Chondrocyte (in vitro differentiated cells): ENCODE data around the gene MTMR10. TPM values are rescaled to one million over a fixed set of nuclear protein-coding genes. Genes with fewer than 3 reads are reported as not detected.

Experiments
- DNase-seq: peaks from one replicate; pipeline ENCODE4 v3.0.0; 2021; ENCODE audit warnings: mixed read lengths, low spot score
- H3K27ac Mint-ChIP-seq: one replicate; pipeline ENCODE4 v1.8.0; 2021; ENCODE audit warnings: mild to moderate bottlenecking, moderate library complexity, mixed read lengths; ENCODE audit not compliant: unreplicated experiment
- H3K27me3 Mint-ChIP-seq: 2 replicates; pipeline ENCODE4 v1.8.0; 2021; ENCODE audit warnings: low read depth, mixed read lengths
- H3K36me3 Mint-ChIP-seq: 2 replicates; pipeline ENCODE4 v1.8.0; 2021; ENCODE audit warnings: low read depth, mixed read lengths
- H3K4me1 Mint-ChIP-seq: 2 replicates; pipeline ENCODE4 v1.8.0; 2021; ENCODE audit warnings: low read depth, mild to moderate bottlenecking, mixed read lengths
- H3K4me3 Mint-ChIP-seq: one replicate; pipeline ENCODE4 v1.8.0; 2021; ENCODE audit warnings: mild to moderate bottlenecking, moderate library complexity, mixed read lengths; ENCODE audit not compliant: unreplicated experiment
- H3K9me3 Mint-ChIP-seq: 2 replicates; pipeline ENCODE4 v1.8.0; 2021; ENCODE audit warnings: low read depth, mixed read lengths
- long read RNA-seq: library from polyadenylated mRNA; stranded (forward); transcript quantifications from one replicate; pipeline ENCODE4 v2.0.0, GENCODE V29; 2021
- total RNA-seq: library from RNA; stranded (reverse); gene quantifications from 3 replicates; pipeline ENCODE4 v1.2.1, GENCODE V29; 2021
- TF ChIP-seq, protein P1 (sequence below): fragments of 200-600 bp; sonication (generic); IDR thresholded peaks from 2 replicates; pipeline ENCODE4 v1.5.0; 2021; ENCODE audit warnings: antibody characterized with exemption, mild to moderate bottlenecking, moderate library complexity

Gene MTMR10
- total RNA-seq, result 14.9 to 16.5 TPM (median 16.1 TPM) in 3 replicates
- long read RNA-seq, full-length matches to known transcripts, result 4 of 9 reads
- long read RNA-seq, partial matches to known transcripts, result 0 of 9 reads
- long read RNA-seq, other reads (novel, unspliced or antisense), result 5 of 9 reads

- Mint-ChIP-seq H3K4me3 (peak within 1 kb of the TSS; percentile 93), H3K36me3 (peaks cover 3% of the 10 kb centered on the region), H3K27ac (peak within 1 kb of the TSS; percentile 94), H3K9me3 (no peaks in the 10 kb centered on the region), H3K4me1 (peaks cover 23% of the 10 kb centered on the region), H3K27me3 (no peaks in the 10 kb centered on the region)
- TF ChIP-seq, protein P1, sequence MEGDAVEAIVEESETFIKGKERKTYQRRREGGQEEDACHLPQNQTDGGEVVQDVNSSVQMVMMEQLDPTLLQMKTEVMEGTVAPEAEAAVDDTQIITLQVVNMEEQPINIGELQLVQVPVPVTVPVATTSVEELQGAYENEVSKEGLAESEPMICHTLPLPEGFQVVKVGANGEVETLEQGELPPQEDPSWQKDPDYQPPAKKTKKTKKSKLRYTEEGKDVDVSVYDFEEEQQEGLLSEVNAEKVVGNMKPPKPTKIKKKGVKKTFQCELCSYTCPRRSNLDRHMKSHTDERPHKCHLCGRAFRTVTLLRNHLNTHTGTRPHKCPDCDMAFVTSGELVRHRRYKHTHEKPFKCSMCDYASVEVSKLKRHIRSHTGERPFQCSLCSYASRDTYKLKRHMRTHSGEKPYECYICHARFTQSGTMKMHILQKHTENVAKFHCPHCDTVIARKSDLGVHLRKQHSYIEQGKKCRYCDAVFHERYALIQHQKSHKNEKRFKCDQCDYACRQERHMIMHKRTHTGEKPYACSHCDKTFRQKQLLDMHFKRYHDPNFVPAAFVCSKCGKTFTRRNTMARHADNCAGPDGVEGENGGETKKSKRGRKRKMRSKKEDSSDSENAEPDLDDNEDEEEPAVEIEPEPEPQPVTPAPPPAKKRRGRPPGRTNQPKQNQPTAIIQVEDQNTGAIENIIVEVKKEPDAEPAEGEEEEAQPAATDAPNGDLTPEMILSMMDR, result peak; percentile 38
- DNase-seq, result peak; percentile 89
Measured at GRCh38 chr15:30991255-30992235, at the start of gene MTMR10. Gene MTMR10, minus strand, starts transcription at chr15:30991628. Its CDS starts 122 bp downstream, at chr15:30991506.

DNA sequence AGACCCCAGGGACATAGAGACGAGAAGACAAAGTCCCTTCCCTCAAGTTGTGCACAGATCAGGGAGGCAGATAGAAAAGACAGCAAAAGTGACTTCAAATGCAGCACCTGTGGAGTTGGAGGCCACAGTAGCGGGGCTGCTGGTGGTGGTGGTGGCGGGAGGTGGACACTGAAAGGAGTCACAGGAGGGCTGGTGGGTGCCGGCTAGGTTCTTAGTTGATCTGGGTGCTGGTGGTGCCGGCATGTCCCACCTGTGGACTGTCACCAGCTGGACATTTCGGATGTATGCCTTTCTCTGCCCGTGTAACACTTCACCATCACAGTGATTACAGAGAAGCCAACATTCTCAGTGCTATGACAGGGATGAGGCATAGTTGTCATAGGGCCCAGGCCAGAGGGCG lies 49.2 kb upstream of the MTMR10 start:
- DNase-seq, result no peak
- Mint-ChIP-seq H3K36me3 (no peaks in the 10 kb centered on the region), H3K4me3 (no peak overlapping the region), H3K9me3 (peaks cover 3% of the 10 kb centered on the region), H3K27ac (no peak overlapping the region), H3K4me1 (no peaks in the 10 kb centered on the region), H3K27me3 (no peaks in the 10 kb centered on the region)
- TF ChIP-seq, protein P1, result no peak

- no peak overlapping the region for H3K4me3 Mint-ChIP-seq
- no peak overlapping the region for H3K27ac Mint-ChIP-seq
- H3K4me1 Mint-ChIP-seq, result no peaks in the 10 kb centered on the region
- TF ChIP-seq, protein P1, result no peak
- H3K27me3 Mint-ChIP-seq, result no peaks in the 10 kb centered on the region
- H3K9me3 Mint-ChIP-seq, result peaks cover 3% of the 10 kb centered on the region
- DNase-seq, result no peak
- no peaks in the 10 kb centered on the region for H3K36me3 Mint-ChIP-seq
Measured at GRCh38 chr15:31039961-31040360, 48.5 kb upstream of the MTMR10 start.

GRCh38 chr15:31037731-31038477 lies 46.5 kb upstream of the MTMR10 start:
- Mint-ChIP-seq H3K27ac (no peak overlapping the region), H3K9me3 (peaks cover 3% of the 10 kb centered on the region), H3K4me3 (no peak overlapping the region), H3K4me1 (peaks cover 14% of the 10 kb centered on the region), H3K27me3 (no peaks in the 10 kb centered on the region), H3K36me3 (no peaks in the 10 kb centered on the region)
- TF ChIP-seq, protein P1, result no peak
- DNase-seq, result no peak

DNA sequence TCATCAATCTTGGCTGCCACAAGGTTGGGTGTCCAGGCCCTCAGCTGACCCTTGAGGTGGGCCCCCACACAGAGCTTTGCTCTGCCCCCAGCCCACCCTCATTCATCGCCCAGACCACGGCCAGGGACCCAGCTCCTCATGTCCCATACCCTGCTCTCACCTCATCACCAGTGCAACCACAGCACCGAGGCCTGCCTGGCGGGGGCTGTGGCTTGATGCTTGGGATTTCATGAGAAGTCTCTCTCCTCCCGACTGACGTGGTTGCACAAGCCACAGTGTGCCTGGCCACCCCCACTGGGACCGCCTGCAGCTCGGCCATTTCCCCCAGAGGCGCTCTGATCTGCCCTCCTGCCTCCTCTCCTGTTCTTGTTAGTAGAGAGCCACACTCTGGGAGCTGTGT lies 45.4 kb upstream of the MTMR10 start:
- H3K36me3 Mint-ChIP-seq, result no peaks in the 10 kb centered on the region
- no peak overlapping the region for H3K4me3 Mint-ChIP-seq
- peaks cover 23% of the 10 kb centered on the region for H3K4me1 Mint-ChIP-seq
- TF ChIP-seq, protein P1, result no peak
- H3K27ac Mint-ChIP-seq, result no peak overlapping the region
- DNase-seq, result no peak
- H3K27me3 Mint-ChIP-seq, result no peaks in the 10 kb centered on the region
- peaks cover 3% of the 10 kb centered on the region for H3K9me3 Mint-ChIP-seq
